HCT116 (cell line): Measurements from ENCODE around the gene RIPK4. TPM values are rescaled to one million over a fixed set of nuclear protein-coding genes. Genes with fewer than 3 reads are reported as not detected.

Experiments
- ATAC-seq: fragments of 200-7000 bp; cut with Tn5 transposase; 2 replicates; pipeline ENCODE4 v1.9.1; 2020; ENCODE audit warnings: mild to moderate bottlenecking, moderate library complexity
- BruUV-seq: library from RNA; stranded (reverse); fragments of 400-500 nt; replicated peaks from 2 replicates; lab custom pipeline; 2021; lab: Mats Ljungman, UMichigan
- CTCF ChIA-PET: fragments of 300-600 bp; sonication (Branson Sonifier 250); formaldehyde crosslinking; loops from one replicate; lab custom pipeline; 2021; ENCODE audit warnings: antibody characterized with exemption; lab: Charles Lee
- POLR2A ChIA-PET: fragments of 300-600, 350-600 bp; sonication (Branson Sonifier 250); formaldehyde crosslinking; loops from one replicate; lab custom pipeline; 2021; ENCODE audit warnings: antibody characterized with exemption; lab: Charles Lee
- RAD21 ChIA-PET, 2 experiments: fragments of 300-600 bp; sonication (Branson Sonifier 250); formaldehyde crosslinking; loops; one replicate each; lab custom pipeline; 2023; ENCODE audit warnings: low total read pairs in 2 of 2; ENCODE audit not compliant: uncharacterized antibody in 2 of 2, unreplicated experiment in 2 of 2, low non-redundant PET in 1 of 2; lab: Charles Lee
- DNase-seq: peaks from one replicate; pipeline ENCODE4 v3.0.0-alpha.2; 2010; ENCODE audit warnings: low read depth, low spot score
- H2AFZ ChIP-seq: fragments of 200-600 bp; shearing (Covaris generic), sonication (generic); 2 replicates; pipeline ENCODE4 v1.6.1; 2017; ENCODE audit warnings: low read depth, mixed run types, mixed read lengths, antibody characterized with exemption, low read length; ENCODE audit not compliant: poor library complexity, severe bottlenecking
- H3K27ac ChIP-seq: 2 replicates; pipeline ENCODE4 v1.5.1; 2012; ENCODE audit warnings: low read depth, low read length
- H3K27me3 ChIP-seq: fragments of 200-600 bp; sonication (generic); 2 replicates; pipeline ENCODE4 v1.6.1; 2016; ENCODE audit warnings: mixed run types, low read length, mixed read lengths; ENCODE audit not compliant: insufficient read depth
- H3K36me3 ChIP-seq, 2 experiments: fragments of 200-500 bp in 1 of 2; fragments of 200-600 bp in 1 of 2; sonication (Bioruptor generic) in 1 of 2; sonication (generic) in 1 of 2; 2 replicates each; pipeline versions ENCODE4 v1.5.1 to v1.6.1; 2014 to 2016; ENCODE audit warnings: low read length in 2 of 2, inconsistent platforms in 1 of 2, mixed read lengths in 1 of 2, mixed run types in 1 of 2; ENCODE audit not compliant: insufficient read depth in 2 of 2, control insufficient read depth in 1 of 2
- H3K4me1 ChIP-seq, 2 experiments: fragments of 200-600 bp in 1 of 2; sonication (generic) in 1 of 2; 2 replicates each; pipeline versions ENCODE4 v1.5.1 to v1.6.1; 2012 to 2017; ENCODE audit warnings: low read length in 2 of 2, inconsistent platforms in 1 of 2, mild to moderate bottlenecking in 1 of 2, mixed read lengths in 1 of 2, mixed run types in 1 of 2, moderate library complexity in 1 of 2; ENCODE audit not compliant: insufficient read depth in 2 of 2, control insufficient read depth in 1 of 2
- H3K4me2 ChIP-seq: fragments of 200-600 bp; sonication (generic); 2 replicates; pipeline ENCODE4 v1.6.1; 2017; ENCODE audit warnings: mixed run types, low read length, mixed read lengths
- H3K4me3 ChIP-seq, 2 experiments: fragments of 200-600 bp in 1 of 2; sonication (generic) in 1 of 2; replicated peaks in 1 of 2; 2 replicates each; pipeline ENCODE4 v1.5.1; 2011 to 2016; ENCODE audit warnings: low read length in 2 of 2, control low read depth in 1 of 2, low read depth in 1 of 2, mild to moderate bottlenecking in 1 of 2, mixed read lengths in 1 of 2, mixed run types in 1 of 2
- H3K79me2 ChIP-seq: fragments of 200-600 bp; sonication (generic); 2 replicates; pipeline ENCODE4 v1.6.1; 2017; ENCODE audit warnings: mild to moderate bottlenecking, mixed run types, low read length, moderate library complexity, mixed read lengths; ENCODE audit not compliant: insufficient read depth
- H3K9ac ChIP-seq: fragments of 200-600 bp; sonication (generic); 2 replicates; pipeline ENCODE4 v1.6.1; 2016; ENCODE audit warnings: low read length, mixed read lengths
- H3K9me2 ChIP-seq: fragments of 200-600 bp; sonication (generic), shearing (Covaris generic); 2 replicates; pipeline ENCODE4 v1.6.1; 2017; ENCODE audit warnings: mixed run types, mild to moderate bottlenecking, moderate library complexity; ENCODE audit not compliant: insufficient read depth
- H3K9me3 ChIP-seq, 2 experiments: fragments of 200-500 bp in 1 of 2; fragments of 200-600 bp in 1 of 2; sonication (Bioruptor generic) in 1 of 2; sonication (generic) in 1 of 2; 2 replicates each; pipeline ENCODE4 v1.6.1; 2014 to 2017; ENCODE audit warnings: low read length in 2 of 2, mixed read lengths in 2 of 2, inconsistent platforms in 1 of 2, low read depth in 1 of 2, mild to moderate bottlenecking in 1 of 2, mixed run types in 1 of 2, moderate library complexity in 1 of 2; ENCODE audit not compliant: control insufficient read depth in 1 of 2, insufficient read depth in 1 of 2
- H4K20me1 ChIP-seq: fragments of 200-600 bp; sonication (generic), shearing (Covaris generic); 2 replicates; pipeline ENCODE4 v1.6.1; 2017; ENCODE audit warnings: mixed run types, mild to moderate bottlenecking, moderate library complexity; ENCODE audit not compliant: insufficient read depth
- ATF3 ChIP-seq: IDR thresholded peaks from 2 replicates; pipeline ENCODE4 v1.6.1; 2012
- CBX3 ChIP-seq: IDR thresholded peaks from 2 replicates; pipeline ENCODE4 v1.6.1; 2012; ENCODE audit warnings: low read depth
- EGR1 ChIP-seq: IDR thresholded peaks from 2 replicates; pipeline ENCODE4 v1.6.1; 2012; ENCODE audit warnings: low read depth
- EZH2 ChIP-seq: fragments of 200-600 bp; sonication (generic); IDR thresholded peaks from 2 replicates; pipeline ENCODE4 v1.6.1; 2017; ENCODE audit warnings: antibody characterized with exemption, mixed run types
- FOSL1 ChIP-seq: IDR thresholded peaks from 2 replicates; pipeline ENCODE4 v1.6.1; 2012; ENCODE audit warnings: low read depth
- MAX ChIP-seq: IDR thresholded peaks from 2 replicates; pipeline ENCODE4 v1.6.1; 2012
- POLR2A ChIP-seq: IDR thresholded peaks from 2 replicates; pipeline ENCODE4 v1.7.0; 2011; ENCODE audit warnings: borderline replicate concordance; ENCODE audit not compliant: insufficient read depth, insufficient read length; ENCODE audit errors: extremely low read depth
- YY1 ChIP-seq: IDR thresholded peaks from 2 replicates; pipeline ENCODE4 v1.6.1; 2011; ENCODE audit warnings: low read length, low read depth, moderate library complexity, mild to moderate bottlenecking; ENCODE audit not compliant: insufficient replicate concordance; ENCODE audit errors: extremely low read depth
- ZNF274 ChIP-seq: fragments of 200-500 bp; sonication (Bioruptor generic); IDR thresholded peaks from 2 replicates; pipeline ENCODE4 v1.6.1; 2014; ENCODE audit warnings: mild to moderate bottlenecking, low read depth, low read length, inconsistent platforms
- intact Hi-C: fragments of 100-400 bp; cut with micrococcal nuclease; formaldehyde crosslinking; loops from 2 replicates; pipeline ENCODE4 v1.10.0; 2022
- total RNA-seq: library from RNA; stranded (reverse); gene quantifications from one replicate; pipeline ENCODE4 v1.2.1, GENCODE V29; 2021; ENCODE audit not compliant: unreplicated experiment
- TF ChIP-seq, protein P1 (sequence below): IDR thresholded peaks from 2 replicates; pipeline ENCODE4 v1.6.1; 2012; ENCODE audit warnings: low read depth
- TF ChIP-seq, protein P2 (sequence below): IDR thresholded peaks from 2 replicates; pipeline ENCODE4 v1.6.1; 2011; ENCODE audit warnings: mild to moderate bottlenecking, low read length, moderate library complexity; ENCODE audit not compliant: insufficient replicate concordance; ENCODE audit errors: extremely low read depth

The RIPK4 gene
- total RNA-seq, 1 experiment from 2014 or later, result 9.9 TPM

DNA sequence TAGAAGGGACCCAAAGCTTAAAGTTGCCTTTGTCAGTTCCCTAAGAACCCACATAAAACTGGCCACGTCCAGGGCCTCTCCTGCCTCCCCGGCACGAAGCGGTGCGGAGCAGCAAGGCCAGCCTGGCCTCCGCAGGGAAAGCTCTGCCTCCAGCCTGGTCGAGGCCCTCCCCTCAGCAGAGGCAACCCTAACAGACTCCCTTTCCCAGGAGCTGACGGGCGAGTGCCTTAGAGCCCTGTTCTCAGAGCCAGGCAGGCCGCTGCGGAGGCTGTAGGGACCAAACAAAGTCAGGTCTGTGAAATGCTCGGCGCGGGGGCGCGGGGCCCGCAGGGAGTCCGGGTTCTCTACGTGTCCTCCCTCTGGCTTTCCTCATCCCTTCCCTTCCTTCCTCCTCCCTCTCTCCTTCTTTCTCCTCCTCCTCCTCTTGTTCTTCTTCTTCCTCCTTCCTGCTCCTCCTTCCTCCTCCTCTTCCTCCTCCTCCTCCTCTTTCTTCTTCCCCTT, 40.7 kb downstream of the RIPK4 start:
- RAD21 ChIA-PET, result no interaction called here
- H3K27ac ChIP-seq, result peak overlapping the region; percentile 69
- H3K4me3 ChIP-seq, result no peak overlapping the region
- ATAC-seq (no peak), DNase-seq (no peak)
- H3K9me3 ChIP-seq, result no peaks in the 10 kb centered on the region
- H4K20me1 ChIP-seq, result no peaks in the 10 kb centered on the region
- CTCF ChIA-PET, result interaction anchor here (0.9 kb wide), 1 partner anchor 391 kb away, joined by 3 read pairs; no protein-coding TSS in a partner anchor
- H3K36me3 ChIP-seq, result no peaks in the 10 kb centered on the region
- H2AFZ ChIP-seq, result no peak overlapping the region
- no peaks in the 10 kb centered on the region for H3K9me2 ChIP-seq
- H3K79me2 ChIP-seq, result no peaks in the 10 kb centered on the region
- intact Hi-C loops, result no loop called here
- no TSS peak for BruUV-seq
- H3K27me3 ChIP-seq, result no peaks in the 10 kb centered on the region
- H3K9ac ChIP-seq, result peak overlapping the region; percentile 60
- TF ChIP-seq EGR1 (no peak), ZNF274 (no peak), POLR2A (no peak), CBX3 (no peak), MAX (no peak), FOSL1 (no peak), EZH2 (no peak), YY1 (no peak), ATF3 (no peak)
- TF ChIP-seq, protein P1, sequence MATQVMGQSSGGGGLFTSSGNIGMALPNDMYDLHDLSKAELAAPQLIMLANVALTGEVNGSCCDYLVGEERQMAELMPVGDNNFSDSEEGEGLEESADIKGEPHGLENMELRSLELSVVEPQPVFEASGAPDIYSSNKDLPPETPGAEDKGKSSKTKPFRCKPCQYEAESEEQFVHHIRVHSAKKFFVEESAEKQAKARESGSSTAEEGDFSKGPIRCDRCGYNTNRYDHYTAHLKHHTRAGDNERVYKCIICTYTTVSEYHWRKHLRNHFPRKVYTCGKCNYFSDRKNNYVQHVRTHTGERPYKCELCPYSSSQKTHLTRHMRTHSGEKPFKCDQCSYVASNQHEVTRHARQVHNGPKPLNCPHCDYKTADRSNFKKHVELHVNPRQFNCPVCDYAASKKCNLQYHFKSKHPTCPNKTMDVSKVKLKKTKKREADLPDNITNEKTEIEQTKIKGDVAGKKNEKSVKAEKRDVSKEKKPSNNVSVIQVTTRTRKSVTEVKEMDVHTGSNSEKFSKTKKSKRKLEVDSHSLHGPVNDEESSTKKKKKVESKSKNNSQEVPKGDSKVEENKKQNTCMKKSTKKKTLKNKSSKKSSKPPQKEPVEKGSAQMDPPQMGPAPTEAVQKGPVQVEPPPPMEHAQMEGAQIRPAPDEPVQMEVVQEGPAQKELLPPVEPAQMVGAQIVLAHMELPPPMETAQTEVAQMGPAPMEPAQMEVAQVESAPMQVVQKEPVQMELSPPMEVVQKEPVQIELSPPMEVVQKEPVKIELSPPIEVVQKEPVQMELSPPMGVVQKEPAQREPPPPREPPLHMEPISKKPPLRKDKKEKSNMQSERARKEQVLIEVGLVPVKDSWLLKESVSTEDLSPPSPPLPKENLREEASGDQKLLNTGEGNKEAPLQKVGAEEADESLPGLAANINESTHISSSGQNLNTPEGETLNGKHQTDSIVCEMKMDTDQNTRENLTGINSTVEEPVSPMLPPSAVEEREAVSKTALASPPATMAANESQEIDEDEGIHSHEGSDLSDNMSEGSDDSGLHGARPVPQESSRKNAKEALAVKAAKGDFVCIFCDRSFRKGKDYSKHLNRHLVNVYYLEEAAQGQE, result no peak
- TF ChIP-seq, protein P2, sequence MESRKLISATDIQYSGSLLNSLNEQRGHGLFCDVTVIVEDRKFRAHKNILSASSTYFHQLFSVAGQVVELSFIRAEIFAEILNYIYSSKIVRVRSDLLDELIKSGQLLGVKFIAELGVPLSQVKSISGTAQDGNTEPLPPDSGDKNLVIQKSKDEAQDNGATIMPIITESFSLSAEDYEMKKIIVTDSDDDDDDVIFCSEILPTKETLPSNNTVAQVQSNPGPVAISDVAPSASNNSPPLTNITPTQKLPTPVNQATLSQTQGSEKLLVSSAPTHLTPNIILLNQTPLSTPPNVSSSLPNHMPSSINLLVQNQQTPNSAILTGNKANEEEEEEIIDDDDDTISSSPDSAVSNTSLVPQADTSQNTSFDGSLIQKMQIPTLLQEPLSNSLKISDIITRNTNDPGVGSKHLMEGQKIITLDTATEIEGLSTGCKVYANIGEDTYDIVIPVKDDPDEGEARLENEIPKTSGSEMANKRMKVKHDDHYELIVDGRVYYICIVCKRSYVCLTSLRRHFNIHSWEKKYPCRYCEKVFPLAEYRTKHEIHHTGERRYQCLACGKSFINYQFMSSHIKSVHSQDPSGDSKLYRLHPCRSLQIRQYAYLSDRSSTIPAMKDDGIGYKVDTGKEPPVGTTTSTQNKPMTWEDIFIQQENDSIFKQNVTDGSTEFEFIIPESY, result no peak
- H3K4me1 ChIP-seq, result peaks cover 24 to 33% of the 10 kb centered on the region in 2 experiments
- POLR2A ChIA-PET, result no interaction called here
- peak overlapping the region; percentile 79 for H3K4me2 ChIP-seq
